ENCODE results near the gene DCAF11.

Gene DCAF11

DNA sequence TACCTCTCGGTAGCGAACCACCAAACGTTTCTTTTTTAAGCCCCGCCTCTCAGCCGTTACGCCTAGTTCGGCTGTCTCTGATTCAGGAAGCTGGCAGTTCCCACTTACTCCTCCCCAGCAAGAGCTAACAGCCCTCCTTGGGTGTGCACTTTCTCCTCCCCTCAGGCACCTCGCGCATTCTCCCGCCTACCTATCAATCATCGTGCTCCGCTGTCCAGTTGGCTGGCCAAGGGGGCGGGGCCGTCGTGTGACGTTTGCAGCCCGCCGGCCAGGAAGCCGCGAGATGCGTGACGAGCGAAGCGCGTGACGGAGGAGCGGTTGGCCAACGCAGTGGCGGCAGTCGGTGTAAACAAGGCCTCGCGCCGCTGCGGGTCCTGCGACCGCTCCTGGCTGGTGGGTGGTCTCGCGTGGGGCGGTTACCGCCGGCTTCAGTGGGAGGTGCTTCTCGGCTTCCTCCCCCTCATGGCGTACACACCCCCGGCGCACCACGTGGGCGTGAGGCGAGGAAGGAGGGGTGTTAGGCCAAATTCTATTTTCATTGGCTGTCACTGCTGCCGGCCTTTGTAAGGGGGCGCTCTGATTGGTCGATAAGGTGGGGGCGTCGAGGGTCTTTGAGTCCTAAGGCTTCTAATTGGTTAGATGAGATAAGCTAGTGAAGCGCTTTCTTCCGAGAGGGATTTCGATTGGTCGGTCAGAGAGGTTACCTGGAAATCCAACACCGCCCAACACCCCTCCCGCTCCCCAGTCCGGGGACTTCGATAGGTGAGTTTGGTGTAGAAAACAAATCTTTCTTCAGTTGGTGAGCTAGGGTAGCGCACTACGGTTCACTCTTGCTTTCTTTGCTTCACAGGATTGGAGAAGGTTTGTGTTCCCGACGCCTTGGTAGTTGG, at the start of gene DCAF11, which contains the start of gene NRL:
Gene DCAF11, plus strand, starts transcription at position 246 of the 890 bp plus-strand sequence. CDS start 818 bp downstream, outside the sequence.
Gene NRL, minus strand, starts transcription at position 418 of the 890 bp plus-strand sequence. CDS start 32,101 bp downstream, outside the sequence.
- FAIRE-seq = peak; percentile 98

DNA sequence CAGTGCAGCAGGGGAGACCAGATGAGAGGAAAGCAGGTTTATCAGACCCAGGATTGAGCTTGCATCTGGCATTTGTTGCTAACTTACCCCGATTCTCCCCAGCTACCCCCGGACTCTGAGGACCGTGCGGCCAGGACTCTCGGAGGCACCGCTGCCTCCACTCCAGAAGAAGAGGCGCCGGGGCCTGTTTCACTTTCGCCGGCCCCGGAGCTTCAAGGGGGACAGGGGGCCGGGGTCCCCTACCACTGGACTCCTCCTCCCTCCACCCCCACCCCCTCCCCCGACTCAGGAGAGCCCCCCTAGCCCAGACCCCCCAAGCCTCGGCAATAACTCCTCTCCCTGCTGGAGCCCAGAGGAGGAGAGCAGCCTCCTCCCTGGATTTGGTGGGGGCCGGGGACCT, 49.7 kb upstream of the DCAF11 start:
- FAIRE-seq = no peak

DNA sequence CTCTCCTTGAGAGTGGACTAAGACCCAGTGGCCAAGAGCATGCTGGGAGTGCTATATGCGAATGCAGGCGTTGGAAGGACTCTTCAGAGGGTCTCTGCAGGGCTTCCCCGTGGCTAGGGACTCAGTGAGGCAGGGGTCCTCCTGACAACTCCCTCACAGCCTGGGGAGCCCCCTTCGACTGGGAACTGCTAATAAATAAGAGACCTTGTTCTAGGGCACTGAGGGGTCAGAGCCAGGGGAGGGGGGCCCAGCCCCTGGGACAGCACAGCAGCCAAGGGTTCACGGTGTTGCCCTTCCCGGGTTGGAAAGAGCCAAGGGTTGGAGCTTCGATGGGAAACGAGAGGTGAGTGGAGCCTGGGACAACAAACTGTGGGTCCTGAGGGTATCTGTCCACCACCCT, 49.2 kb upstream of the DCAF11 start:
- no peak for FAIRE-seq

DNA sequence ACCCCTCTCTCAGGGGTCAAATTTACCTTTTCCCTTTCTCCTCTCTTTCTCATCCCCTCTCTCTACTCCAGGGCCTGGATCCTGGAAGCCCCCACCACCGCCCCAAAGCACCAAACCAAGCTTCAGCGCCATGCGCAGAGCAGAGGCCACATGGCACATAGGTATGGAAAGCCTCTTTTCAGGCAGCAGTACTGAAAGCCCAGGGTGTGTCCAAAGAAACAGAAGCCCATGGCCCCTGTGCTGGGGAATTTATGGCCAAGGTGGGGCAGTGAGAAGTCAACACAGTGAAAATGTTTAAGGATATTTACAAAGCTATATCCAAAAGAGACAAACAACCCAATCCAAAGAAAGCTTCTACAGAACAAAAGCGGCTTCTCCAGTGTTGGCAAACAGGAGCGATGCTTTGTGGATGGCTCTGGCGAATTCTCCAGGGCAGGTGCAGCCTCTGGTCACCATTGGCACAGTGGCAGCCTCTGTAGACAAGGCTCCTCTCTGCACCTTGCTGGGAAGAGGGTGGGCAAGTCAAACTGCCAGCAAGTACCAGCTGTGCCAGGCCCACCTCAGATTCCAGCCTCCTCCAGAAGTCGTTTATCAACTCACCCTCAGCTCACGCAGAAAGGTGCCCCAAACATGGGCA, 48.0 kb upstream of the DCAF11 start:
- FAIRE-seq = no peak

GRCh38 chr14:24067133-24068082, 47.2 kb upstream of the DCAF11 start:
- no peak for FAIRE-seq

DNA sequence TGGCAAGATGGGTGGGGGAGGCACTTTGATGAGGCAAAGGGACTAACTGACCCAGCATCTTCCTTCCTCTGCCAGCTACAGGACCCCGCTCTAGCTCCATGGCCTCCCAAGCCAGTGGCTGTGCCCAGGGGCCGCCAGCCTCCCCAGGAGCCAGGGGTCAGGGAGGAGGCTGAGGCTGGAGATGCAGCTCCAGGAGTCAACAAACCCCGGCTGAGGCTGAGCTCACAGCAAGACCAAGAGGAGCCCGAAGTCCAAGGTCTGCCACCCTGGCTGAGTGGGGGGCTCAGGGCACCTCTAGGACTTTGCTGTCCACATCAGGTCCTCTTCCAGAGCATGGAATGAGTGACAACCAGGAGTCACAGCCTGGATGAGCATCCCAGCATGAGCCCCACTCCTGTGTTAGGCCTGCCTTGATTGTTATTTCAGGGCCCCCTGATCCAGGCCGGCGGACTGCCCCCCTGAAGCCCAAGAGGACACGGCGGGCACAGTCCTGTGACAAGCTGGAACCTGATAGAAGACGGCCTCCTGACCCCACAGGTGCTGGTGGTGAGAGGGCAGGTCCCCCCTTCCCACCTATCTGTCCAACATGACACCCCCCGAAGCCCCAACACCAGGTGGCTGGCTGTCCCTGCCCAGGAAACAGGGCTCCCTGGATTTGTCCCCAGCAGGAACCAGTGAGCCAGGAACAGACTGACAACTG, 45.7 kb upstream of the DCAF11 start:
- no peak for FAIRE-seq

GRCh38 chr14:24069411-24069735, 45.2 kb upstream of the DCAF11 start:
- FAIRE-seq = no peak

DNA sequence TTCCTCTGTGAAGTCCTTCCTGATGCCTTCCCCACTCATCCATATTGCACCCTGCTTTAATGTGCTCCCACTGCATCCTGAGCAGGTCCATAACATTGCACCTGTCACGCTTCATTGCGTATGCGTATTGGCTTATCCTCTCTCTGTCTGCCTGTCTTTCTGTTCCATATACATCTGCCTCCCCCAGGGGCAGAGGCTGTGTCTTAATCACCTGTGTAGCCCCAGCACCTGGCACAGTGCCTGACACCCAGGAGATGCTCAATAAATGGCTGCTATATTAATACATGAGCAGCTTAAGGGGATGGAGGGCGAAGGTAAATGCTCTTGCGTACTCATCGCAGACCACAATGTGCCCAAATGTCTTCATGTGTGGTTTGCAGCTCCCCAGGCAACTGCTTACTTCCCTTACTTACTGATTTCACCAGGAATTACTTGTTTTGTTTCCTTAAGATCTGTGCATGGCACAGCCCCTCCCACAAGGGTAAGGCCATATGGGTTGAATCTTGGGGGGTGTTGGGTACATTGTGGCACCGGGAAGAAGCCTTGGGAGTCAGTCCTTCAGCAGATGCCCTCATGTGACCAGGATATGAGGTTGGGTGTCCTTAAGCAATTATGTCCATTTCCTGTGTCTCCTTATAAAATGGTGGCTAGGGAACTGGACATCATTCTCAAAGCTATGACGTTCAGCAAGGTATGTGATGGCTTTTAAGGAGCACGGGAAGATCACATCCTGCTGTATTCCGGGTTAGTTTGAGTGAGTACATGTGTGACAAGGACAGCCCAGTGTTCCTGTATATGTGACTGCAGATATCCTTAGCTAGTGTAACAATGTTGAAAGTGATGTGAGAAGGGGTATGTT, 44.1 kb upstream of the DCAF11 start:
- FAIRE-seq = no peak

DNA sequence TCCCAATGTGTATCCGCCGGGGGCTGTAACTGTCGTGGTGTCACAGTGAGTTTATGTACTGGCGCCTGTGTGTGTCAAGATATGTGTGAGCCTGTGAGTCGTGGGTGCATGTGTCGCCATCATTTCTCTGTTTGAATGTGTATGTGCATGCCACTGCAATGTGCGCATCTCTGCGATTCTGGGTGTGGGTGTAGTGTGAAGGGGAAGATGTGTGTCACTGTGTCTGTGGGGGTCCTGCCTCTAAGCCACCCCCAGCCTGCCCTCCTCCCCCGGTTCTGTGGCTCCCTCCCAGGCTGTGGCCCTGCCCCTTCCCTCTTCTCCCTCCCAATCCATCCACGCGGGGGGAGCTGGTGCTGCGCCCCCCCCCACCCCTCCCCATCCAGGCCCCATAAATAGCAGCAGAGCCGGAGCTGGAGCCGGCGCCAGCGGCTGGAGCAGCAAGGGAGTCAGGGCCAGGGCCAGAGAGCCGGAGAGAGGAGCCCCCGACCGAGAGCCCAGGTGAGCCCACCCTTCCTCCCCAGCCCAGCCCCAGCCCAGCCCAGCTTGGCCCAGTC, 43.4 kb upstream of the DCAF11 start, which contains the start of gene CPNE6:
Gene CPNE6, plus strand, starts transcription at position 419 of the 554 bp plus-strand sequence. CDS start 1,375 bp downstream, outside the sequence.
- no peak for FAIRE-seq

DNA sequence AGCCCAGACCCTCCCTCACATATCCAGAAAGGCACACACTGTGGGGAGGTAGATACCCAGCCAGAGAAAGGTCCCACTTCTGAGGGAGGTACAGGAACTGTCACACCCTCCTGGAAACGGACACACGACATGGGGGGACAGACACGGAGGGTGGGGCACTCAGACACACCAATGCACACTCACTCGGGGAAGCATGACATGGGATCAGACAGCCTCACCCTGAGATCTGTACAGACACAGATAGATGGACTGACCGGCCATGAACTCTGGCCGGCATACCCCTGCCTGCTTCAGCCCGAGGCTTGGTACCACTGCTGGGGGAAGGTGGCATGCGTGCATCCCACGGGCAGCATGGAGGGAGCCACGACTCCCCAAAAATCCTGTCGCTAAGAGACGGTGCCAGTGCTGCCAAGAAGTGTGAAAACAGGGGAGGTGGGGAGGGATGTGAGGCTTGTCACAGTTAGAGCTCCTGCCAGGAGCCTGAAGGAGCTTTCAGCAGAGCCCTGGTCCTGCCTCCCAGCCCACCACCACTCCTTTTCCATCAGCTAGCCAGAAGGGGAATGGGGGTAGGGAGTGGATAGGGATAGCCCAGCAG, 42.6 kb upstream of the DCAF11 start:
- no peak for FAIRE-seq

- FAIRE-seq = no peak
Measured at GRCh38 chr14:24072436-24072835, 42.1 kb upstream of the DCAF11 start.

GRCh38 chr14:24072881-24073877, 41.4 kb upstream of the DCAF11 start:
- FAIRE-seq = no peak

DNA sequence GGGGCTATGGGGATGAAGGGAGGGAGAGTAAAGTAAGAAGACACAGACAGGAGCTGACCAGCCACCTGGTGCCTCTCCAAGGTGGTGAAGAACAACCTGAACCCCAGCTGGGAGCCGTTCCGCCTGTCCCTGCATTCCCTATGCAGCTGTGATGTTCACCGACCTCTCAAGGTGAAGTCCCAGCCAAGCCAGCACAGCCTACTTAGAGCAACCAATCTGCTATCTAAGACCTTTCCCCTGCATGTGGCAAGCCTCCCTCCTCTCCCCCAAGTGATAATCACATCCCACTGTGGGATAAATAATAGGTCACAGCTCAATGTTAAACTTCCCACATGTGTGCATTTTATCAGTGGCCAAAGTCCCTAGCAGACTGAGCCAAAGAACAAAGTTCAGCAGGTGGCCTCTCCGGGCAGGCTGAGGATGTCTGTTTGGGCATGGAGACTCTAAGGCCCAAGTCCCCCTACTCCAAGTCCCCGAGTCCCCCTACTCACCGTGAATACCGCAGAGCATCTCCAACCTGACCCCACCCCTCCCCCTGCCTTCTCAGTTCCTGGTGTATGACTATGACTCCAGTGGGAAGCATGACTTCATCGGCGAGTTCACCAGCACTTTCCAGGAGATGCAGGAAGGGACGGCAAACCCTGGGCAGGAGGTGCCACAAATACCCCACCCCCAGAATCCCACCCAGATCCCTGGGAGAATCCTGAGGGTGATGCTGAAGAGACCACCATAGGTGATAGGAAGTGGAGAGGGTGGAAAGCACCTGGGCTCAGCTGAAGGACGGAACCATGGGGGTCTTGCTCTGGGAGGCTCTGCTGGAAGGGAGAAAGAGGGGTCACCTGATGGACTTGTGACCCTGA, 39.7 kb upstream of the DCAF11 start:
- FAIRE-seq = no peak

DNA sequence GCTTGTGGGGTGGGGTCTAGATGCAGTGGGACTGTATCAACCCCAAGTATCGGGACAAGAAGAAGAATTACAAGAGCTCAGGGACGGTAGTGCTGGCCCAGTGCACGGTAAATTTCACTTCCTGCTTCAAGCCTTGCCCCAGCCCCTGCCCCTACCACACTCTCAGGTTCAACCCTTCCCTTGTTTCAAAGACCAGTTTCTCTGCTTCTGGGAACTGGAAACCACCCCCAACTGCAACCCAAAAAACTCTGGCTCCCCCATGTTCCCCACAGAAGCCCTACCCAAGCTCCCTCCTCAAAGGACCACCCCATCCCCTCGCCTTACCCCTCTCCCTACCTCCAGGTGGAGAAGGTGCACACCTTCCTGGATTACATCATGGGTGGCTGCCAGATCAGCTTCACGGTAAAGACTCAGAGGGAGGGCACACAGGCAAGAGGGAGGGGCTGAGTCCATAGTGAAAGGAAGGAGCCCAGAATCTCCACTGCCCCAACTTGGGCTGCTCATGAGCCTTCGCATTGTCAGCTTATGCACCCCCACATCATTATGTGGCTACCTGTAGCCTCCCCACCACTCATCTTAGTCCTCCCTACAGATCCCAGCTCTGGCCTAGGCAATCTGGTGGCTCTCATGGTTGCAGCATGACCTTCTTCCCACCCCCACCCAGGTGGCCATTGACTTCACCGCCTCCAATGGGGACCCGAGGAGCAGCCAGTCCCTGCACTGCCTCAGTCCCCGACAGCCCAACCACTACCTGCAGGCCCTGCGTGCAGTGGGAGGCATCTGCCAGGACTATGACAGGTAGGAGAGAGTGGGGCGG, 38.9 kb upstream of the DCAF11 start:
- FAIRE-seq = no peak

DNA sequence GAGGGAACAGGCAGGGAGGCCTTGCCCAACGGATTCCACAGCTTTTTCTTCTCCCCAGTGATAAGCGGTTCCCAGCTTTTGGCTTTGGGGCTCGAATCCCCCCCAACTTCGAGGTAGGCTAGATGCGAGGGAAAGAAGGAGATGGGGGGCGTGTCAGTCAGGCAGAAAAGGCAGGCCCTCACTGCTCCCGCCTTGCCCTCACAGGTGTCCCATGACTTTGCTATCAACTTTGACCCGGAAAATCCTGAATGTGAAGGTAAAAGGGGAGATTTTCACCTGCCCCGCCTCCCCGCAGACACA, 38.3 kb upstream of the DCAF11 start:
- no peak for FAIRE-seq

DNA sequence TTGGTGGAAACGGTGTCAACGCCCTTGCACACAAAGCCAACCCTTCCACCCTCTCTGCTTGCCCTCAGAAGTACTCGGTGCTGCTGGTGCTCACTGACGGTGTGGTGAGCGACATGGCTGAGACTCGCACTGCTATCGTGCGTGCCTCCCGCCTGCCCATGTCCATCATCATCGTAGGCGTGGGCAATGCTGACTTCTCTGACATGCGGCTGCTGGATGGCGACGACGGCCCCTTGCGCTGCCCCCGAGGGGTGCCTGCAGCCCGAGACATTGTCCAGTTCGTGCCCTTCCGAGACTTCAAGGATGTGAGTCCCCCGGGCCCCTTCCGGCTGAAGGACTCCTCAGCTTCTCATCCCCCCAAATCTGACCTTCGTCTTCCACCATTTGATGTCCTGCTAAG, 37.5 kb upstream of the DCAF11 start:
- FAIRE-seq = no peak

- no peak for FAIRE-seq
Measured at GRCh38 chr14:24078146-24078545, 36.4 kb upstream of the DCAF11 start.

All from G401.6 (cell line).